ENCODE measurements around the gene PIK3C2G.

PIK3C2G gene

GRCh38 chr12:18640321-18640955 lies 379.1 kb downstream of the PIK3C2G start:
- H3K4me1 Mint-ChIP-seq (ENCODE audit: low read depth), result no peaks in the 10 kb centered on the region
- H3K36me3 Mint-ChIP-seq (ENCODE audit: low read depth), result no peaks in the 10 kb centered on the region
- H3K9me3 Mint-ChIP-seq, result peaks cover 1% of the 10 kb centered on the region
- no peak overlapping the region for H3K4me3 Mint-ChIP-seq
- no peak for DNase-seq
- H3K27me3 Mint-ChIP-seq, result no peaks in the 10 kb centered on the region
- no peak overlapping the region for H3K27ac Mint-ChIP-seq

- no peaks in the 10 kb centered on the region for H3K4me1 Mint-ChIP-seq (ENCODE audit: low read depth)
- DNase-seq, result no peak
- no peak overlapping the region for H3K4me3 Mint-ChIP-seq
- H3K27ac Mint-ChIP-seq, result no peak overlapping the region
- H3K36me3 Mint-ChIP-seq (ENCODE audit: low read depth), result no peaks in the 10 kb centered on the region
- H3K27me3 Mint-ChIP-seq, result no peaks in the 10 kb centered on the region
- H3K9me3 Mint-ChIP-seq, result peaks cover 1% of the 10 kb centered on the region
Measured at GRCh38 chr12:18643681-18644080, 382.4 kb downstream of the PIK3C2G start.

- Mint-ChIP-seq H3K27me3 (no peaks in the 10 kb centered on the region), H3K27ac (no peak overlapping the region), H3K4me1 (ENCODE audit: low read depth) (no peaks in the 10 kb centered on the region), H3K36me3 (ENCODE audit: low read depth) (no peaks in the 10 kb centered on the region), H3K9me3 (peaks cover 2% of the 10 kb centered on the region), H3K4me3 (no peak overlapping the region)
- no peak for DNase-seq
Measured at GRCh38 chr12:18644564-18644963, 383.2 kb downstream of the PIK3C2G start.

GRCh38 chr12:18646286-18646890 lies 385.1 kb downstream of the PIK3C2G start:
- no peak overlapping the region for H3K27ac Mint-ChIP-seq
- H3K4me1 Mint-ChIP-seq (ENCODE audit: low read depth), result no peaks in the 10 kb centered on the region
- H3K27me3 Mint-ChIP-seq, result no peaks in the 10 kb centered on the region
- peaks cover 5% of the 10 kb centered on the region for H3K9me3 Mint-ChIP-seq
- no peaks in the 10 kb centered on the region for H3K36me3 Mint-ChIP-seq (ENCODE audit: low read depth)
- no peak for DNase-seq
- H3K4me3 Mint-ChIP-seq, result no peak overlapping the region

- H3K27ac Mint-ChIP-seq, result no peak overlapping the region
- no peaks in the 10 kb centered on the region for H3K27me3 Mint-ChIP-seq
- no peaks in the 10 kb centered on the region for H3K36me3 Mint-ChIP-seq (ENCODE audit: low read depth)
- peaks cover 5% of the 10 kb centered on the region for H3K9me3 Mint-ChIP-seq
- no peak overlapping the region for H3K4me3 Mint-ChIP-seq
- DNase-seq, result no peak
- no peaks in the 10 kb centered on the region for H3K4me1 Mint-ChIP-seq (ENCODE audit: low read depth)
Measured at GRCh38 chr12:18651525-18651924, 390.2 kb downstream of the PIK3C2G start.

GRCh38 chr12:18652596-18652995 lies 391.3 kb downstream of the PIK3C2G start:
- no peak overlapping the region for H3K4me3 Mint-ChIP-seq
- no peaks in the 10 kb centered on the region for H3K36me3 Mint-ChIP-seq (ENCODE audit: low read depth)
- no peak overlapping the region for H3K27ac Mint-ChIP-seq
- no peaks in the 10 kb centered on the region for H3K4me1 Mint-ChIP-seq (ENCODE audit: low read depth)
- H3K27me3 Mint-ChIP-seq, result no peaks in the 10 kb centered on the region
- peaks cover 5% of the 10 kb centered on the region for H3K9me3 Mint-ChIP-seq
- DNase-seq, result no peak

GRCh38 chr12:18653465-18653864 lies 392.1 kb downstream of the PIK3C2G start:
- H3K36me3 Mint-ChIP-seq (ENCODE audit: low read depth), result no peaks in the 10 kb centered on the region
- H3K27ac Mint-ChIP-seq, result no peak overlapping the region
- H3K4me3 Mint-ChIP-seq, result no peak overlapping the region
- H3K4me1 Mint-ChIP-seq (ENCODE audit: low read depth), result no peaks in the 10 kb centered on the region
- no peaks in the 10 kb centered on the region for H3K27me3 Mint-ChIP-seq
- H3K9me3 Mint-ChIP-seq, result peaks cover 5% of the 10 kb centered on the region
- DNase-seq, result no peak

GRCh38 chr12:18655351-18655750 lies 394.0 kb downstream of the PIK3C2G start:
- no peak overlapping the region for H3K27ac Mint-ChIP-seq

GRCh38 chr12:18658179-18658578 lies 396.9 kb downstream of the PIK3C2G start:
- no peak for DNase-seq
- Mint-ChIP-seq H3K27me3 (no peaks in the 10 kb centered on the region), H3K27ac (no peak overlapping the region), H3K4me1 (ENCODE audit: low read depth) (no peaks in the 10 kb centered on the region), H3K36me3 (ENCODE audit: low read depth) (no peaks in the 10 kb centered on the region), H3K4me3 (no peak overlapping the region), H3K9me3 (peaks cover 17% of the 10 kb centered on the region)

More at GRCh38 chr12:18655351-18655750, 394.0 kb downstream of the PIK3C2G start:
- no peak for DNase-seq
- H3K36me3 Mint-ChIP-seq (ENCODE audit: low read depth), result no peaks in the 10 kb centered on the region
- H3K9me3 Mint-ChIP-seq, result peaks cover 9% of the 10 kb centered on the region
- H3K4me1 Mint-ChIP-seq (ENCODE audit: low read depth), result no peaks in the 10 kb centered on the region
- H3K27me3 Mint-ChIP-seq, result no peaks in the 10 kb centered on the region
- H3K4me3 Mint-ChIP-seq, result no peak overlapping the region

- H3K4me1 Mint-ChIP-seq (ENCODE audit: low read depth), result no peaks in the 10 kb centered on the region
- no peaks in the 10 kb centered on the region for H3K27me3 Mint-ChIP-seq
- no peak overlapping the region for H3K27ac Mint-ChIP-seq
- H3K4me3 Mint-ChIP-seq, result no peak overlapping the region
- DNase-seq, result no peak
- H3K36me3 Mint-ChIP-seq (ENCODE audit: low read depth), result no peaks in the 10 kb centered on the region
- H3K9me3 Mint-ChIP-seq, result peaks cover 18% of the 10 kb centered on the region
Measured at GRCh38 chr12:18658829-18659228, 397.5 kb downstream of the PIK3C2G start.

- Mint-ChIP-seq H3K27ac (no peak overlapping the region), H3K9me3 (peaks cover 8% of the 10 kb centered on the region), H3K27me3 (no peaks in the 10 kb centered on the region), H3K4me3 (no peak overlapping the region), H3K4me1 (ENCODE audit: low read depth) (no peaks in the 10 kb centered on the region), H3K36me3 (ENCODE audit: low read depth) (no peaks in the 10 kb centered on the region)
- no peak for DNase-seq
Measured at GRCh38 chr12:18676141-18676540, 414.8 kb downstream of the PIK3C2G start.

- Mint-ChIP-seq H3K27ac (no peak overlapping the region), H3K4me3 (no peak overlapping the region), H3K9me3 (peaks cover 8% of the 10 kb centered on the region), H3K36me3 (ENCODE audit: low read depth) (no peaks in the 10 kb centered on the region), H3K4me1 (ENCODE audit: low read depth) (no peaks in the 10 kb centered on the region), H3K27me3 (no peaks in the 10 kb centered on the region)
- no peak for DNase-seq
Measured at GRCh38 chr12:18676996-18677588, 415.8 kb downstream of the PIK3C2G start.

- Mint-ChIP-seq H3K4me1 (ENCODE audit: low read depth) (no peaks in the 10 kb centered on the region), H3K9me3 (no peaks in the 10 kb centered on the region), H3K36me3 (ENCODE audit: low read depth) (no peaks in the 10 kb centered on the region), H3K27me3 (no peaks in the 10 kb centered on the region), H3K27ac (no peak overlapping the region), H3K4me3 (no peak overlapping the region)
- DNase-seq, result no peak
Measured at GRCh38 chr12:18681818-18682217, 420.5 kb downstream of the PIK3C2G start.

GRCh38 chr12:18683327-18684013 lies 422.2 kb downstream of the PIK3C2G start:
- Mint-ChIP-seq H3K27ac (no peak overlapping the region), H3K9me3 (no peaks in the 10 kb centered on the region), H3K4me3 (no peak overlapping the region), H3K4me1 (ENCODE audit: low read depth) (no peaks in the 10 kb centered on the region), H3K36me3 (ENCODE audit: low read depth) (no peaks in the 10 kb centered on the region), H3K27me3 (no peaks in the 10 kb centered on the region)
- DNase-seq, result no peak

- Mint-ChIP-seq H3K36me3 (ENCODE audit: low read depth) (no peaks in the 10 kb centered on the region), H3K27me3 (no peaks in the 10 kb centered on the region), H3K27ac (no peak overlapping the region), H3K4me1 (ENCODE audit: low read depth) (no peaks in the 10 kb centered on the region), H3K4me3 (no peak overlapping the region), H3K9me3 (peaks cover 2% of the 10 kb centered on the region)
- no peak for DNase-seq
Measured at GRCh38 chr12:18684430-18684829, 423.1 kb downstream of the PIK3C2G start.
